SU-DHL-6 (cell line): ENCODE results near the gene SH3BP5L.

ENCODE experiments used
- H2AFZ ChIP-seq: fragments of 200-600 bp; sonication (generic); 2 replicates; pipeline ENCODE4 v1.6.1; 2014; ENCODE audit warnings: low read depth, mild to moderate bottlenecking, moderate library complexity, mixed read lengths, antibody characterized with exemption, low read length; ENCODE audit not compliant: severe bottlenecking
- H3F3A ChIP-seq: fragments of 200-600 bp; shearing (Covaris generic); 2 replicates; pipeline ENCODE4 v1.6.0; 2016; ENCODE audit warnings: antibody characterized with exemption, mild to moderate bottlenecking; ENCODE audit not compliant: insufficient read depth
- H3K27ac ChIP-seq: fragments of 200-600 bp; sonication (generic); 2 replicates; pipeline ENCODE4 v1.5.1; 2016; ENCODE audit warnings: low read depth, mild to moderate bottlenecking, low read length, moderate library complexity, mixed read lengths
- H3K27me3 ChIP-seq: fragments of 200-600 bp; sonication (generic), shearing (Covaris generic); 2 replicates; pipeline ENCODE4 v1.6.0; 2014; ENCODE audit warnings: mild to moderate bottlenecking, low read length
- H3K36me3 ChIP-seq: fragments of 200-600 bp; sonication (generic); 2 replicates; pipeline ENCODE4 v1.6.1; 2014; ENCODE audit warnings: mild to moderate bottlenecking, low read length, mixed read lengths
- H3K4me2 ChIP-seq: fragments of 300-600, 200-600 bp; shearing (Covaris generic), sonication (generic); 2 replicates; pipeline ENCODE4 v1.6.0; 2014; ENCODE audit warnings: low read length, low read depth, mild to moderate bottlenecking; ENCODE audit not compliant: poor library complexity, severe bottlenecking
- H3K4me3 ChIP-seq: fragments of 200-600 bp; sonication (generic); 2 replicates; pipeline ENCODE4 v1.5.1; 2014; ENCODE audit warnings: antibody characterized with exemption, low read length, mild to moderate bottlenecking, mixed read lengths; ENCODE audit not compliant: insufficient read depth, poor library complexity, severe bottlenecking
- H3K79me2 ChIP-seq: fragments of 200-600 bp; sonication (generic); 2 replicates; pipeline ENCODE4 v1.6.1; 2014; ENCODE audit warnings: mild to moderate bottlenecking, low read length, moderate library complexity; ENCODE audit not compliant: insufficient read depth
- H3K9ac ChIP-seq: fragments of 200-600 bp; sonication (generic); 2 replicates; pipeline ENCODE4 v1.7.0; 2014; ENCODE audit warnings: mild to moderate bottlenecking, low read length
- H3K9me2 ChIP-seq: fragments of 200-600 bp; sonication (generic); replicated peaks from 2 replicates; pipeline ENCODE4 v1.6.1; 2014; ENCODE audit warnings: low read length; ENCODE audit not compliant: insufficient read depth
- H3K9me3 ChIP-seq: fragments of 200-600 bp; sonication (generic); 2 replicates; pipeline ENCODE4 v1.6.1; 2014; ENCODE audit warnings: low read length, mixed read lengths; ENCODE audit not compliant: insufficient read depth
- H4K20me1 ChIP-seq: fragments of 200-600 bp; sonication (generic); 2 replicates; pipeline ENCODE4 v1.6.1; 2014; ENCODE audit warnings: low read depth, mild to moderate bottlenecking, antibody characterized with exemption, low read length, moderate library complexity, mixed read lengths
- CTCF ChIP-seq: fragments of 200-600 bp; sonication (generic); IDR thresholded peaks from one replicate; pipeline ENCODE4 v1.5.1; 2017; ENCODE audit warnings: antibody characterized with exemption, mild to moderate bottlenecking, low read length, moderate library complexity; ENCODE audit not compliant: insufficient read depth, poor library complexity, severe bottlenecking
- EZH2phosphoT487 ChIP-seq: fragments of 200-600 bp; sonication (generic), shearing (Covaris generic); conservative IDR thresholded peaks from 2 replicates; pipeline ENCODE4 v1.6.1; 2018; ENCODE audit warnings: mild to moderate bottlenecking, antibody characterized with exemption, low read length, moderate library complexity, mixed read lengths

Gene SH3BP5L

GRCh38 chr1:248824301-248824700 is 1.4 kb downstream of the SH3BP5L start:
- no peaks in the 10 kb centered on the region for H3K9me3 ChIP-seq
- 0 out of 2 replicates have a peak overlapping the region, but pooled peaks have one; percentile 75 for H3K9ac ChIP-seq
- no peaks in the 10 kb centered on the region for H3K36me3 ChIP-seq
- no peaks in the 10 kb centered on the region for H3K27me3 ChIP-seq
- H3F3A ChIP-seq, result 0 out of 2 replicates have a peak, but pooled peaks cover 3% of the 10 kb centered on the region
- H3K27ac ChIP-seq, result no peak overlapping the region
- TF ChIP-seq CTCF (no peak), EZH2phosphoT487 (no peak)
- peak overlapping the region; percentile 82 for H3K4me2 ChIP-seq
- H3K9me2 ChIP-seq, result no peaks in the 10 kb centered on the region
- no peak overlapping the region for H3K4me3 ChIP-seq
- H3K79me2 ChIP-seq, result peaks cover 51% of the 10 kb centered on the region
- no peaks in the 10 kb centered on the region for H4K20me1 ChIP-seq
- no peak overlapping the region for H2AFZ ChIP-seq

- Histone ChIP-seq H3K4me3 (no peak overlapping the region), H3K27me3 (no peaks in the 10 kb centered on the region), H3K4me2 (peak overlapping the region; percentile 82), H2AFZ (no peak overlapping the region), H3K79me2 (peaks cover 51% of the 10 kb centered on the region), H3K27ac (no peak overlapping the region), H3K9me3 (no peaks in the 10 kb centered on the region), H3K9ac (no peak overlapping the region), H3K36me3 (no peaks in the 10 kb centered on the region), H3K9me2 (no peaks in the 10 kb centered on the region), H4K20me1 (no peaks in the 10 kb centered on the region), H3F3A (0 out of 2 replicates have a peak, but pooled peaks cover 3% of the 10 kb centered on the region)
- TF ChIP-seq EZH2phosphoT487 (no peak), CTCF (no peak)
Measured at GRCh38 chr1:248823517-248824001, 2.2 kb downstream of the SH3BP5L start.

- Histone ChIP-seq H3K27ac (no peak overlapping the region), H3K4me3 (no peak overlapping the region), H3K27me3 (no peaks in the 10 kb centered on the region), H3K36me3 (no peaks in the 10 kb centered on the region), H3F3A (0 out of 2 replicates have a peak, but pooled peaks cover 3% of the 10 kb centered on the region), H2AFZ (no peak overlapping the region), H3K4me2 (peak overlapping the region; percentile 82), H4K20me1 (no peaks in the 10 kb centered on the region), H3K9me3 (no peaks in the 10 kb centered on the region), H3K9ac (no peak overlapping the region), H3K79me2 (peaks cover 51% of the 10 kb centered on the region), H3K9me2 (no peaks in the 10 kb centered on the region)
- TF ChIP-seq EZH2phosphoT487, result no peak
- TF ChIP-seq CTCF, result no peak
Measured at GRCh38 chr1:248822148-248823032, 3.3 kb downstream of the SH3BP5L start.
